B cell (primary cell): Measurements from ENCODE around the gene SPOCD1. TPM values are rescaled to one million over a fixed set of nuclear protein-coding genes. Genes with fewer than 3 reads are reported as not detected.

ENCODE experiments used
- ATAC-seq: fragments of 200-7000 bp; cut with Tn5 transposase; one replicate; pipeline ENCODE4 v1.10.0; 2021; ENCODE audit warnings: low read depth, mild to moderate bottlenecking, moderate number of reproducible peaks, moderate library complexity
- CTCF ChIA-PET: fragments of 350-600 bp; sonication (Branson Sonifier 250); formaldehyde crosslinking; loops from one replicate; lab custom pipeline; 2021; ENCODE audit warnings: antibody characterized with exemption, inconsistent platforms; lab: Charles Lee
- POLR2A ChIA-PET: fragments of 350-600 bp; sonication (Branson Sonifier 250); formaldehyde crosslinking; loops from one replicate; lab custom pipeline; 2021; ENCODE audit warnings: antibody characterized with exemption; lab: Charles Lee
- DNase-seq: peaks from one replicate; pipeline ENCODE4 v3.0.0; 2013
- H2AFZ ChIP-seq: 2 replicates; pipeline ENCODE4 v1.6.1; 2012; ENCODE audit warnings: mild to moderate bottlenecking, low read depth, low read length; ENCODE audit not compliant: insufficient read depth, poor library complexity, severe bottlenecking
- H3K27ac ChIP-seq, 2 donors: 1 replicate in 1 of 2; 2 replicates in 1 of 2; pipeline ENCODE4 v1.5.1; 2012 to 2013; ENCODE audit warnings: low read length in 2 of 2, mild to moderate bottlenecking in 2 of 2, moderate library complexity in 1 of 2
- H3K27me3 ChIP-seq, 4 experiments: fragments of 200-600 bp in 1 of 4; sonication (generic) in 1 of 4; replicated peaks in 1 of 4; 1 replicate in 2 of 4; 2 replicates in 2 of 4; pipeline versions ENCODE4 v1.6.1 to v1.7.0; 2013 to 2016; ENCODE audit warnings: low read length in 3 of 4, mild to moderate bottlenecking in 2 of 4, mixed read lengths in 1 of 4, moderate library complexity in 1 of 4; ENCODE audit not compliant: insufficient read depth in 4 of 4, control insufficient read depth in 3 of 4; ENCODE audit errors: control extremely low read depth in 1 of 4
- H3K36me3 ChIP-seq, 2 experiments: replicated peaks in 1 of 2; 1 replicate in 1 of 2; 2 replicates in 1 of 2; pipeline versions ENCODE4 v1.6.1 to v1.7.1; 2013; ENCODE audit warnings: low read length in 1 of 2; ENCODE audit not compliant: insufficient read depth in 2 of 2, control insufficient read depth in 1 of 2; ENCODE audit errors: control extremely low read depth in 1 of 2, extremely low read depth in 1 of 2
- H3K4me1 ChIP-seq, 2 donors: fragments of 200-600 bp in 1 of 2; sonication (generic) in 1 of 2; 1 replicate in 1 of 2; 2 replicates in 1 of 2; pipeline versions ENCODE4 v1.5.1 to v1.6.1; 2013 to 2017; ENCODE audit warnings: low read length in 2 of 2; ENCODE audit not compliant: control insufficient read depth in 2 of 2, insufficient read depth in 2 of 2
- H3K4me2 ChIP-seq: replicated peaks from 2 replicates; pipeline ENCODE3; 2012; ENCODE audit warnings: mild to moderate bottlenecking, low read depth, low read length; ENCODE audit not compliant: poor library complexity, severe bottlenecking
- H3K4me3 ChIP-seq, 5 experiments: fragments of 200-600 bp in 1 of 5; sonication (generic) in 1 of 5; 1 replicate in 3 of 5; 2 replicates in 2 of 5; pipeline versions ENCODE4 v1.5.1 to v1.7.0; 2011 to 2016; ENCODE audit warnings: low read length in 4 of 5, mild to moderate bottlenecking in 4 of 5, low read depth in 2 of 5, control low read depth in 1 of 5, moderate library complexity in 1 of 5; ENCODE audit not compliant: insufficient read depth in 1 of 5; ENCODE audit errors: control extremely low read depth in 1 of 5, extremely low read depth in 1 of 5
- H3K79me2 ChIP-seq: fragments of 200-600 bp; sonication (generic); one replicate; pipeline ENCODE4 v1.6.0; 2016; ENCODE audit warnings: low read length; ENCODE audit not compliant: control insufficient read depth, insufficient read depth
- H3K9ac ChIP-seq: fragments of 200-600 bp; sonication (generic); 2 replicates; pipeline ENCODE4 v1.6.1; 2017; ENCODE audit warnings: mild to moderate bottlenecking, low read length, moderate library complexity
- H3K9me3 ChIP-seq, 3 donors: one replicate each; pipeline versions ENCODE4 v1.6.1 to v1.7.1; 2013; ENCODE audit warnings: low read length in 2 of 3; ENCODE audit not compliant: control insufficient read depth in 2 of 3, insufficient read depth in 1 of 3; ENCODE audit errors: control extremely low read depth in 1 of 3
- H4K20me1 ChIP-seq: 2 replicates; pipeline ENCODE4 v1.6.0; 2012; ENCODE audit warnings: mild to moderate bottlenecking, low read length; ENCODE audit not compliant: insufficient read depth, control insufficient read depth, poor library complexity, severe bottlenecking
- H3K27ac Mint-ChIP-seq: one replicate; pipeline ENCODE4 v1.8.0; 2021; ENCODE audit warnings: mixed read lengths
- H3K27me3 Mint-ChIP-seq: one replicate; pipeline ENCODE4 v1.8.0; 2021; ENCODE audit warnings: mixed read lengths
- H3K4me1 Mint-ChIP-seq: one replicate; pipeline ENCODE4 v1.8.0; 2021; ENCODE audit warnings: mixed read lengths
- H3K4me3 Mint-ChIP-seq: one replicate; pipeline ENCODE4 v1.8.0; 2021; ENCODE audit warnings: mixed read lengths
- H3K9me3 Mint-ChIP-seq: one replicate; pipeline ENCODE4 v1.8.0; 2022; ENCODE audit warnings: mixed read lengths; ENCODE audit not compliant: insufficient read depth
- EZH2 ChIP-seq: IDR thresholded peaks from 2 replicates; pipeline ENCODE4 v1.6.1; 2012; ENCODE audit warnings: borderline replicate concordance, low read depth, mild to moderate bottlenecking, moderate library complexity, low read length; ENCODE audit not compliant: insufficient read depth, poor library complexity, severe bottlenecking
- WGBS: methylation state at CpG from one replicate; pipeline ENCODE4 v1.1.5; 2013; ENCODE audit warnings: missing lambda C conversion rate; ENCODE audit not compliant: insufficient coverage; 5-methylcytosine and 5-hydroxymethylcytosine counted together
- intact Hi-C: fragments of 100-400 bp; cut with micrococcal nuclease; formaldehyde crosslinking; loops from one replicate; pipeline ENCODE4 v1.10.0; 2022
- polyA plus RNA-seq: library from polyadenylated mRNA; depleted of rRNA; stranded (reverse); fragments of >200 nt; gene quantifications from 2 replicates; pipeline ENCODE4 v1.2.3, GENCODE V29; 2012
- total RNA-seq, 2 donors: library from RNA; stranded (reverse); fragments of 120-200 nt in 1 of 2; gene quantifications; 1 replicate in 1 of 2; 2 replicates in 1 of 2; pipeline versions ENCODE4 v1.2.3 to v1.2.4, GENCODE V29; 2013 to 2022
- TF ChIP-seq, protein P1 (sequence below): fragments of 200-600 bp; IDR thresholded peaks from one replicate; pipeline ENCODE4 v1.8.0; 2022; ENCODE audit warnings: antibody characterized with exemption, mild to moderate bottlenecking

Gene SPOCD1
- total and polyA plus RNA-seq, 2 donors (not counting 1 experiment from before 2014, with no cell fraction given) = not detected

- Mint-ChIP-seq H3K9me3 (no peaks in the 10 kb centered on the region), H3K27me3 (no peaks in the 10 kb centered on the region), H3K27ac (peak overlapping the region; percentile 98), H3K4me3 (peak overlapping the region; percentile 38), H3K4me1 (peaks cover 40% of the 10 kb centered on the region)
- Histone ChIP-seq H3K79me2 (no peaks in the 10 kb centered on the region), H3K4me2 (no peak overlapping the region), H3K36me3 (no peaks in the 10 kb centered on the region), H3K27me3 (no peaks in the 10 kb centered on the region), H3K4me1 (peaks cover 34 to 49% of the 10 kb centered on the region in 2 donors), H4K20me1 (no peaks in the 10 kb centered on the region), H3K9me3 (no peaks in the 10 kb centered on the region), H3K4me3 (no peak overlapping the region), H3K27ac (no peak overlapping the region), H3K9ac (no peak overlapping the region), H2AFZ (no peak overlapping the region)
- POLR2A ChIA-PET = interaction anchor here (3.0 kb wide), 1 partner anchor 24 kb away, joined by 28 read pairs; the partner anchor contains the start of gene ADGRB2
- TF ChIP-seq, protein P1, sequence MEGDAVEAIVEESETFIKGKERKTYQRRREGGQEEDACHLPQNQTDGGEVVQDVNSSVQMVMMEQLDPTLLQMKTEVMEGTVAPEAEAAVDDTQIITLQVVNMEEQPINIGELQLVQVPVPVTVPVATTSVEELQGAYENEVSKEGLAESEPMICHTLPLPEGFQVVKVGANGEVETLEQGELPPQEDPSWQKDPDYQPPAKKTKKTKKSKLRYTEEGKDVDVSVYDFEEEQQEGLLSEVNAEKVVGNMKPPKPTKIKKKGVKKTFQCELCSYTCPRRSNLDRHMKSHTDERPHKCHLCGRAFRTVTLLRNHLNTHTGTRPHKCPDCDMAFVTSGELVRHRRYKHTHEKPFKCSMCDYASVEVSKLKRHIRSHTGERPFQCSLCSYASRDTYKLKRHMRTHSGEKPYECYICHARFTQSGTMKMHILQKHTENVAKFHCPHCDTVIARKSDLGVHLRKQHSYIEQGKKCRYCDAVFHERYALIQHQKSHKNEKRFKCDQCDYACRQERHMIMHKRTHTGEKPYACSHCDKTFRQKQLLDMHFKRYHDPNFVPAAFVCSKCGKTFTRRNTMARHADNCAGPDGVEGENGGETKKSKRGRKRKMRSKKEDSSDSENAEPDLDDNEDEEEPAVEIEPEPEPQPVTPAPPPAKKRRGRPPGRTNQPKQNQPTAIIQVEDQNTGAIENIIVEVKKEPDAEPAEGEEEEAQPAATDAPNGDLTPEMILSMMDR = no peak
- no peak for TF ChIP-seq EZH2
- whole genome bisulfite sequencing = 97% methylated on average over 16 of the region's 16 CpGs
- CTCF ChIA-PET = interaction anchor here (0.6 to 9.5 kb wide), 4 partner anchors 24 to 308 kb away, joined by 3 to 199 read pairs (median 46); partner anchors contain the start of gene ADGRB2
- DNase-seq (peak; percentile 19), ATAC-seq (no peak)
- intact Hi-C loops = loop anchor here (5.0 to 10.0 kb wide), 2 partner anchors 148 to 1069 kb away; partner anchors contain the start of gene PTP4A2
Measured at GRCh38 chr1:31786366-31787060, 29.3 kb downstream of the SPOCD1 start.

GRCh38 chr1:31785947-31786290 is 29.9 kb downstream of the SPOCD1 start:
- no peaks in the 10 kb centered on the region for H4K20me1 ChIP-seq
- no peak overlapping the region for H3K4me2 ChIP-seq
- H3K9ac ChIP-seq = no peak overlapping the region
- H3K27ac Mint-ChIP-seq = peak overlapping the region; percentile 32
- H3K9me3 ChIP-seq = no peaks in the 10 kb centered on the region
- intact Hi-C loops = loop anchor here (1.0 to 10.0 kb wide), 3 partner anchors 14 to 1069 kb away; partner anchors contain the start of gene PTP4A2
- ATAC-seq = no peak
- no peaks in the 10 kb centered on the region for H3K36me3 ChIP-seq
- no peaks in the 10 kb centered on the region for H3K9me3 Mint-ChIP-seq
- no peak overlapping the region for H3K27ac ChIP-seq
- ChIA-PET POLR2A (interaction anchor here (2.0 kb wide), 1 partner anchor 23 kb away, joined by 10 read pairs; no protein-coding TSS in a partner anchor), CTCF (interaction anchor here (0.6 to 9.5 kb wide), 3 partner anchors 24 to 178 kb away, joined by 3 to 199 read pairs (median 7); partner anchors contain the start of gene ADGRB2)
- H3K27me3 Mint-ChIP-seq = no peaks in the 10 kb centered on the region
- H2AFZ ChIP-seq = no peak overlapping the region
- H3K79me2 ChIP-seq = no peaks in the 10 kb centered on the region
- no peak overlapping the region for H3K4me3 ChIP-seq
- peaks cover 34 to 49% of the 10 kb centered on the region in 2 donors for H3K4me1 ChIP-seq
- H3K4me3 Mint-ChIP-seq = peak overlapping the region; percentile 38
- TF ChIP-seq, protein P1 = no peak
- no peak for TF ChIP-seq EZH2
- no peak for DNase-seq
- no peaks in the 10 kb centered on the region for H3K27me3 ChIP-seq
- peaks cover 41% of the 10 kb centered on the region for H3K4me1 Mint-ChIP-seq
- 96% methylated on average over 2 of the region's 3 CpGs for WGBS
